Activated CD4-positive, alpha-beta T cell treated with anti-CD3 and anti-CD28 coated beads, Interleukin-2, Interleukin-6, amounts not matched to agents 100 ng/mL and 50 ng/mL, durations not matched to agents 16 hours and 8 hours (primary cell): Measurements from ENCODE around the gene LRRC23.

ENCODE experiments used
- DNase-seq: peaks from one replicate; pipeline ENCODE4 v3.0.0-alpha.2; 2020

The LRRC23 gene

GRCh38 chr12:6944381-6945186, 40.0 kb downstream of the LRRC23 start:
- peak; percentile 95 for DNase-seq

- no peak for DNase-seq
Measured at GRCh38 chr12:6945613-6946012, 41.0 kb downstream of the LRRC23 start.

GRCh38 chr12:6946033-6946919, 41.7 kb downstream of the LRRC23 start:
- peak; percentile 80 for DNase-seq

- DNase-seq = no peak
Measured at GRCh38 chr12:6946920-6947374, 42.3 kb downstream of the LRRC23 start.

- DNase-seq = no peak
Measured at GRCh38 chr12:6947615-6948014, 43.0 kb downstream of the LRRC23 start.

- no peak for DNase-seq
Measured at GRCh38 chr12:6948873-6949594, 44.4 kb downstream of the LRRC23 start.

- peak; percentile 65 for DNase-seq
Measured at GRCh38 chr12:6950401-6950801, 45.8 kb downstream of the LRRC23 start.

GRCh38 chr12:6950811-6951540, 46.4 kb downstream of the LRRC23 start, which contains the start of gene PTPN6:
TSS of gene PTPN6 (plus strand) at chr12:6951356. CDS start at chr12:6951513, 157 bp downstream.
- peak; percentile 80 for DNase-seq

GRCh38 chr12:6951551-6952120, 47.0 kb downstream of the LRRC23 start:
- DNase-seq = peak; percentile 51

GRCh38 chr12:6952121-6952862, 47.7 kb downstream of the LRRC23 start:
- peak; percentile 51 for DNase-seq

- no peak for DNase-seq
Measured at GRCh38 chr12:6952863-6953441, 48.3 kb downstream of the LRRC23 start.

- DNase-seq = peak; percentile 90
Measured at GRCh38 chr12:6953442-6954315, 49.1 kb downstream of the LRRC23 start.

- DNase-seq = no peak
Measured at GRCh38 chr12:6954316-6955107, 49.9 kb downstream of the LRRC23 start.

- DNase-seq = no peak
Measured at GRCh38 chr12:6955108-6956020, 50.7 kb downstream of the LRRC23 start.

- no peak for DNase-seq
Measured at GRCh38 chr12:6956021-6956727, 51.6 kb downstream of the LRRC23 start.

GRCh38 chr12:6957151-6957701, 52.6 kb downstream of the LRRC23 start:
- peak; percentile 48 for DNase-seq
